ENCODE data around the gene DAZAP2.
"Not testable (repeated sequence)": the region's sequence is repeated elsewhere in the genome, so short reads cannot be mapped to it uniquely, and the experiment has no call there.

Gene DAZAP2

DNA sequence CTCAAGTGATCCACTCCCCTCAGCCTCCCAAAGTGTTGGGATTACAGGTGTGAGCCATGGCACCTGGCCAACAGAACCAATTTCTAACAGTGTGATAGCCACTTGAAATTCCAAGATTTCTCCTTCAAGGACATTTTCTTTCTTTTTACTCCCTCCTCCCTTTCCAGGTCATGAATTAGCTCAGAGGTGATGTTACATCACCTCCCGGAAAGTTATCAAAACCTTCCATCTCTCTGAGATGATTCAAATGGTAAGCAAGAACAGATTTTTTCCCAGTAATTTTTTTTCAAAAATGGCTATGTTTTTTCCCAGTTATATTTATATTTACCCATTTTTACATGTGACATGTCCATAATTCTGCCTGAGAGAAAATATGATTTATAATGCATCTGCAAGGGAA lies 47.2 kb downstream of the DAZAP2 start:
- no peak overlapping the region for H2BK5ac ChIP-seq (ENCODE audit: low read length)
- WGBS (ENCODE audit: extremely low coverage, insufficient coverage, low lambda C conversion rate) = no CpG with 5 or more reads among the region's 1 CpG
- H3K79me2 ChIP-seq (ENCODE audit: control insufficient read depth, insufficient read depth, low read length) = no peaks in the 10 kb centered on the region

DNA sequence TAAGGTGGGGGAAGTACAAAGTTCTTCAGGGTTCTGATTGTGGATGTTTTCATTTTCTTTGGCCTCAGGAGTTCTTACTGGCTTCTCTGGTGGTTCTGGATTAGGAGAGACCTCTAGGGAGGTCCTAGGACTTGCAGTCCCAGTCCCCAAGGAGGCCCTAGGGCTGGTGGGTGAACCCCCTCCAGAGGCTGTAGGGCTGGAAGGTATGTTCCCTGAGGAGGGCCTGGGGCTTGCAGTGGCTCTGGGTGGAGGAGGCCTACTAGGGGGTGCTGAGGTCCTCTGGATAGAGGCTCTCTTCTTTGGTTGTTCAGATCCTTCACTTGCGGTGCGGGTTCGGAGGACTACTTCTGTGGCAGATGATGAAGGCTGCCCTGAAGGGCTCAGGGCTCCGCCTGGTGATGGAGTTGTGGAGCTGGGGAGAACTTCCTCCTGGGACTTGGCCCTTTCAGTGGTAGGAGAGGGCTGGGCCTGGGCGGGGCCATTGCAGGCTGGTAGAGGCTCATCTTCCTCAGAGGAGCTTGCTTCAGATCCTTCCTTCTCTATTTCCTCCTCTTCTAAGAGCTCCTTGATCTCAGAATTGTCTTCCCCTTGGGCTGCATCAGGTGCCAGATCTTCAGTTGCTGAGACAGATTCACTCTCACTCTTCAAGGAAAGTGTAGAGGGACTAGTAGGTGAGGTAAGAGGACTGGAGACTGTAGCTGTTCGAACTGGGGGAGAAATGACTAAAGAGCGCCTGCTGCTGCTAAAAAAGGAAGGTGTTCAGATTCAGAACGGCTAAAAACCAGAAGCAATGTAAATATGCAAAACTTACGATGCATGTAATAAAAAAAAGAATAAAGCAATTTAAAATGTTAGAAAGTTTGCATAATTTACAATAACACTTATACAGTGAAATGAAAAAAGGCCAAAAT lies 53.2 kb downstream of the DAZAP2 start:
- H3K23ac ChIP-seq (ENCODE audit: low read length); H4K5ac ChIP-seq (ENCODE audit: low read length); H3K4ac ChIP-seq (ENCODE audit: low read depth, low read length); H3K27ac ChIP-seq (ENCODE audit: low read depth, low read length); H2BK15ac ChIP-seq (replicated peaks; ENCODE audit: low read depth); H3K4me2 ChIP-seq (ENCODE audit: low read length); H3K79me2 ChIP-seq (ENCODE audit: control insufficient read depth, insufficient read depth, low read length); H3K4me3 ChIP-seq (ENCODE audit: low read length); DNase-seq; H3K18ac ChIP-seq (ENCODE audit: low read length); H3K4me1 ChIP-seq (ENCODE audit: control insufficient read depth, low read depth, low read length); H2BK120ac ChIP-seq (ENCODE audit: low read depth, low read length); H2BK5ac ChIP-seq (ENCODE audit: low read length); H3K36me3 ChIP-seq (ENCODE audit: control insufficient read depth, insufficient read depth, low read length); H4K8ac ChIP-seq (ENCODE audit: low read depth, low read length); H3K79me1 ChIP-seq (ENCODE audit: low read length); H2AK5ac ChIP-seq (ENCODE audit: low read length); H3K9ac ChIP-seq (ENCODE audit: low read length); H3K56ac ChIP-seq (ENCODE audit: low read length); H3K27me3 ChIP-seq (ENCODE audit: insufficient read depth, low read length, poor library complexity): not testable (repeated sequence)
- no CpG with 5 or more reads among the region's 9 CpGs for WGBS (ENCODE audit: extremely low coverage, insufficient coverage, low lambda C conversion rate)

More for the DNA sequence above, 47.2 kb downstream of the DAZAP2 start:
- DNase-seq = no peak
- Histone ChIP-seq H3K4ac (ENCODE audit: low read depth, low read length) (no peak overlapping the region), H3K18ac (ENCODE audit: low read length) (no peak overlapping the region), H2BK15ac (replicated peaks; ENCODE audit: low read depth) (no peak overlapping the region), H3K4me1 (ENCODE audit: control insufficient read depth, low read depth, low read length) (no peaks in the 10 kb centered on the region), H2AK5ac (ENCODE audit: low read length) (no peak overlapping the region), H3K23ac (ENCODE audit: low read length) (no peak overlapping the region), H3K4me2 (ENCODE audit: low read length) (no peak overlapping the region), H3K27me3 (ENCODE audit: insufficient read depth, low read length, poor library complexity) (no peaks in the 10 kb centered on the region), H3K79me1 (ENCODE audit: low read length) (no peaks in the 10 kb centered on the region), H3K56ac (ENCODE audit: low read length) (no peak overlapping the region), H4K8ac (ENCODE audit: low read depth, low read length) (no peak overlapping the region), H3K36me3 (ENCODE audit: control insufficient read depth, insufficient read depth, low read length) (no peaks in the 10 kb centered on the region), H3K4me3 (ENCODE audit: low read length) (no peak overlapping the region), H2BK120ac (ENCODE audit: low read depth, low read length) (no peak overlapping the region), H3K9ac (ENCODE audit: low read length) (no peak overlapping the region), H4K5ac (ENCODE audit: low read length) (no peak overlapping the region), H3K27ac (ENCODE audit: low read depth, low read length) (no peak overlapping the region)
